M059J (cell line): ENCODE data around the gene ALG14. TPM values are rescaled to one million over a fixed set of nuclear protein-coding genes. Genes with fewer than 3 reads are reported as not detected.
"Not testable (repeated sequence)": the region's sequence is repeated elsewhere in the genome, so short reads cannot be mapped to it uniquely, and the experiment has no call there.

Experiments
- DNase-seq: peaks from one replicate; pipeline ENCODE4 v3.0.0-alpha.2; 2012; ENCODE audit warnings: low read depth
- total RNA-seq: library from RNA; depleted of rRNA; stranded (reverse); fragments of >200 nt; shearing (Covaris generic); gene quantifications from 2 replicates; pipeline ENCODE4 v1.2.3, GENCODE V29; 2014

ALG14 gene
- total RNA-seq, 1 experiment from 2014 or later = 2.1 TPM

DNA sequence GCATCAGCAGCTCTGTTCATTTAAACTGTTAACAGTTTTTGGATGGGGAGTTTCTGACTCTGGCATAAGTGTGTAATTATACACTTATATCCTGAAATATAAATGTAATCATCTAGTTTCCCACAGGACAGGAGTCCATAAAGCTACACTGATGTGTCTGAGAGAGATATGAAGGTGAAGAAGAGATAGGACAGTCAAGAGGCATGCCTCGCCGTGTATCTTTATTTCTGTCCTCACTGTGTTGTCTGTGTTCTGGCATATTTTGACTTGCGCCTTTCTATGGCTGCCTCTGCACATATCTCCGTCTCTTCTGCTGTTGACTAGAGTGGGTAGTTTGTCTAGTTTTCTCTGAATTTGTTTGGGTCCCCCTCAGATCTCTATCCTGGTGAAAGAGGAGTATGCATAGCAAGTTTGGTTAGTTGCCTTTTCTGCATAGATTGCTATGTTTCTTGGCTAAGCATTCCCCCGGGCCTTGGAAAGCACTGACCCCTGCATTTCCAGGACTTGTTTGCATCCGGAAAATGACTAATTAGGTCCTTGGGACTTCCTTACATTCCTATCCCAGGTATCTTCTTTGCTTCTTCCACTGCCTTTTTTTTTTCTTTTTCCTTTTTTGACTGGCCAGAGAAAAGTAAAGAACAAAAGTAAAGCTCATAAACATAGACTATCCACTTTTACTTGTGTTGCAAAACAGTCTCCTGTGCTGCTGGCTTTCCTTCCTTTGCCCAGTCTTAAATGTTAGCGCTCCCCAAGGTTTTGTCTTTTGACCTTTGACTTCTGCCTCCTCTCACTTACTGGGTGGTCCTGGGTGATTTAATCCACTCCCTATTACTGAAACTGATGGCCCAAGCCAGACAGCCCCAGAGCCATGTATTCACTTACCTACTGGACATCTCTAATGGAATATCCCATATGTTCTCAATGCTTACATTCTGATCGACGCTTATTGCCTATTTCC is 118.2 kb downstream of the ALG14 start:
- peak; percentile 28 for DNase-seq

DNA sequence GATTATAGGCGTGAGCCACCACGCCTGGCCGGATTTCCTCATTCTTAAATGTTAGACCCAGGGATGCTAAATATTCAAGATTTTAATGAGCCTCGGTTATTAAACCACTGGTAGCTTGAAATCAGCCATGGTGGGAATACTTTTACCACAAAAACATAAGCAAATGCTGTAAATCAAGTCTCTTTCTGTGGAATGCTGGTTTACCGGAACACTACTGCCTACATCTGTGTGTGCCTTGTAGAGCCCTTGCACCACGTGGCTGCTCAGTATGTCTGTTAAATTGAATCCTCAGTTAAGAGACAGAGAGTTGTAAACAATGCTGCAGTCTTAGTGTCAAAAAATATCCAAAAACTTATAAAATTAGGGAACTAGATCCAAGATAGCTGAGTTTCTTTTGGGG is 119.0 kb downstream of the ALG14 start:
- no peak for DNase-seq

DNA sequence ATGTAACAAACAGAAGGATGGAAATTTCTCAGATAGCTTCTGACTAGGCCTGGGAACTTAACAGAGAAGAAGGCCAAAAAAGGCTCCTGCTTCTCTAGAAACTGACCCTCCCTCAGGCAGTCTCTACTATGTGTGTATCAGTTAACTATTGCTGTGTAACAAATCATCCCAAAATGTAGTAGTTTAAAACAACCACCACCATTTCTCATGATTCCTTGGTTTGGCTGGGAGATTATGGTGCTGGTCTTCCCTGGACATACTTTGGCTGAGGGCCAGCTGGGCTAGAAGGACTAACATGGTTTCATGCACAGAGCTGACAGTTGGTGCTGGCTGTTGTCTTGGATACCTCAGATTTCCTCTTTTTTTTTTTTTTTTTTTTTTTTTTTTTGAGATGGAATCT is 119.6 kb downstream of the ALG14 start:
- DNase-seq = no peak

DNA sequence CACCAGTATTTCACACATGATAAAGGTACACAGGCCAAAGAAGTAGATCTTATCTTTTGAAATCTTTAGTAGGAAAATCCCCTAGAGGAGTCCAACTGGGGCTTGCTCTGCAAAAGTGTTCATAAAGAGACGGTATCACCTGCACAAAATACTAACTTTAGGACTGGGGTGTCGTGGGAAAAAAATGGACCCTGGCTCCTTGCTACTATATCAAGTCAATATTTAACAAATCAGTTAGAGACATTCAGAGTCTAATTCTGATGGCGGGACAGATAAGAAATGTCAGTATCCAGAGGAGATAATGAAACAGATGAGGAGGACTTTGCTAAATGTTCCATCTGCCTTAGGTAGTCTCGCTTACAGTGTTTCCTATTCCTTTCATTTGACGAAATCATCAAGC is 120.2 kb downstream of the ALG14 start:
- DNase-seq = no peak

DNA sequence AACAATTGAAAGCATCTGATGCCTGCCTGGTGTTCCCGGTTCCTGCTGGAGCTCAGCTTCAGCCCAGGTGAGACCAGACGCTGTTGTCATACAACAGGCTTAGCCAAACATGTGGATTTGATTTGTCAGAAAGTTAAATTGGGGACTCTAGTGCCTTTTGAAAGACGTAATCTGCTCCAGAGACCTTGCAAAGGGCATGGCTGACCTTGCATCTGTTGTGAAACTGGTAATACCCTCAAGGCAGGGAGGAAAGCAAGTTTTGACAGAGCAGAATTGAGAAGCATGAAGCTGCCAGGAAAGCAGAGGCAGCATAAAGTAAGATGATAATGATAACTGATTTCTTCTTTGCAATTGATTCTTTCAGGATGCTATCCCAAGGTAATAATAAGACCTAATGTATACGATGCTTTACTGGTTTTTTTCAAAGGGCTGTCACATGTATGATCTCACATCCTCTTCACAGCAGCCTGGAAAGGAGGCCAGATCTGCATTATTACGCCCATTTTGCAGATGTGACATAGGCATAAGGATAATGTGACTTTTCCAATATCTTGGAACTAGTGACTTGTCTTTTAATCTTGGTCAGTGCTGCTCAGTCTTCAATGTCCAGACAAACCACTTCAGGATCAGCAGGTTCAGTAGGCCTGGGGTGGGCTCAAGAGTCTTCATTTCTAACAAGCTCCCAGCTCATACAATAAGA is 121.1 kb downstream of the ALG14 start:
- no peak for DNase-seq

DNA sequence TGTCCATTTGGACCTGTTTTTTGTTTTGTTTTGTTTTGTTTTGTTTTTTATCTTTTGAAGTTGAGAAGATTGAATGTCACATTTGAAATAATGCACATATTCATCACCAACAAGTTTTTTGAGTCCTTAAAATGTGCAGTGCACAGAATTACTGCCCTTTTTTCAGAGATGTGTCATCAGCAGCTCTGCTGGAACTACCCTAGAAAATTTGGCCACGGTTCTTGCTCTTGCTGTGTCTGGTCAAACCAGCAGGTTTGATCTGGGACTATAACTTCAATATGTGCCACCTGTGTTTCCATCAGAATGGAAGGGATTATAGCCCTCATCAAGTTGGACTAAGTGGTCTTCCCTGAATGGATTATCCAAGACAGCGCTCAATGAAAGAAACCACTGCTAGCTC is 121.7 kb downstream of the ALG14 start:
- DNase-seq = no peak

DNA sequence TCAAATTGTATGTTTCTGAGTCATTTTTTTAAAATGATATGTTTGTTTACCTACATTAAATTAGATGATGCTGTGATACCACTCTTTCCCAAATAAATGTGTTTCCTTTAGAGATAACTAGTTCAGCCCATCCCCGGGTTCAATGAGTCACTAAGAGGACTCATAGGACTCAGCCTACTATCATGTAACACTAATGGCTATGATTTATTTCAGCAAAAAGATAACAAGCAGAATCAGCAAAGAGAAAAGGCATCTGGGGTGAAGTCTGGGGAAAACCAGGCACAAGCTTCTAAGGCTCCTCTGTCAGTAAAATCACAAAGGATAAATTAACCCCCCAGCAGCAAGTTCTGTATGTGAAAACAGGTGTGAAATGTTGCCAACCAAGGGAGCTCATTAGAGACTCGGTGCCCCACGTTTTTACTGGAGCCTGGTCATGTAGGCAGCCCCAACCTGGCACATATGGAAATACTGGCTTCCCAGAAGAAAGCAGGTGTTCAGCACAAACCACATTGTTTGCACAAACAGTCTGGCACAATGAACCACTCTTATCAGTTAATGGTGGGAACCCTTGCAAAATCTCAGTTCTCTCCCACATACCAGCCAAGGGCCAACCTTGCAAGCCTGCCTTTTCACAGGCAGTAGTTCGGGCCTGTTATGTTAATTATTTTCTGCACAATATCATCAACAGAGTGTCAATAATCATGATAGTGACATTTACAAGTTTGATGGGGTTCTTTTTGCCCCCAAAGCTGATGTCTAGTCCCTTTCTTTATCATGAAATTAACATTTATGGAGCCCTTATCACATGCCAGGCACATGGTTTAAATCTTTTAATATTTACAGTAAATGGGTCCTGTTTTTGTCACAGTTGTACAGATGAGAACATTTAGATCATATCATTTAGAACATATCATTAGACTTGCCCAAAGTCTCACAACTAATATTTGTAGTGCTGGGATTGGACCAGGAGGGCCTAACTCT is 122.8 kb downstream of the ALG14 start:
- DNase-seq = peak; percentile 79

DNA sequence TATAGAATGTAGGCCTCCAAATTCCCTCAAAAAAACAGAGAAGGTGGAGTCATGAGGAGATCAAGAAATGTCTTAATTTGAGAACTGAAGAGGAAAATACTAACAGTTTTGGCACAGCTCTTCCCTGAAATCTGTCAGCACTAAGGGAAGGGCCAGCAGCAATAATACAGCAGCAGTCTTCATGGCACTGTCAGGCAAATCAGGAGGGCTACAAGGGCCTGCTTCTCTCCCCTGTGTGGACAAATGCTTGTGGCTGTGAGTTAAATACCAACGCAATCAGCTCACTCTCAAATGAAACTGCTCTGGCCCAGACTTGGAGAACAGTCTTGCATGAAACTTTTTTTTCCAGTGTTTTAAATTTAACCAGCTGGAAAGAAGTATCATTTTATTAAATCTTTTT is 125.3 kb downstream of the ALG14 start:
- peak; percentile 39 for DNase-seq

DNA sequence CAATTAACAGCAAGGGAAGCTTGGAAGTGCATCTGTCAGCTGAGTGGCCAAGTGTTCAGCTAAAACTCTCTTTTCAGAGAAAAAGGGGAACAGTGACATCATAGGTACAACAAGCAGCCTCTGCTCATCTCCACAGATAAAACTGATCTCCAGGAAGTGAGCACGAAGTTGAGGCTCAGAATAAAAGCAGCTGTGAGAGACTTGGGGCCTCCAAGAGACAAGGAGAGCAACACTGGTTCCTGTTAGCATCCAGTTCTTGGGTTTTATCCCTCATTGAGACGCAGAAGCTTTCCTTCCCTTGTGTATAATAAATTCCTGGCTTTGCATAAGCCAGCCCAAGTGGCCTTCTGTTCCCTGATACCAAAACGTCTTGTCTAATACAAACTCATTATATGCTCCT is 125.9 kb downstream of the ALG14 start:
- DNase-seq = no peak

DNA sequence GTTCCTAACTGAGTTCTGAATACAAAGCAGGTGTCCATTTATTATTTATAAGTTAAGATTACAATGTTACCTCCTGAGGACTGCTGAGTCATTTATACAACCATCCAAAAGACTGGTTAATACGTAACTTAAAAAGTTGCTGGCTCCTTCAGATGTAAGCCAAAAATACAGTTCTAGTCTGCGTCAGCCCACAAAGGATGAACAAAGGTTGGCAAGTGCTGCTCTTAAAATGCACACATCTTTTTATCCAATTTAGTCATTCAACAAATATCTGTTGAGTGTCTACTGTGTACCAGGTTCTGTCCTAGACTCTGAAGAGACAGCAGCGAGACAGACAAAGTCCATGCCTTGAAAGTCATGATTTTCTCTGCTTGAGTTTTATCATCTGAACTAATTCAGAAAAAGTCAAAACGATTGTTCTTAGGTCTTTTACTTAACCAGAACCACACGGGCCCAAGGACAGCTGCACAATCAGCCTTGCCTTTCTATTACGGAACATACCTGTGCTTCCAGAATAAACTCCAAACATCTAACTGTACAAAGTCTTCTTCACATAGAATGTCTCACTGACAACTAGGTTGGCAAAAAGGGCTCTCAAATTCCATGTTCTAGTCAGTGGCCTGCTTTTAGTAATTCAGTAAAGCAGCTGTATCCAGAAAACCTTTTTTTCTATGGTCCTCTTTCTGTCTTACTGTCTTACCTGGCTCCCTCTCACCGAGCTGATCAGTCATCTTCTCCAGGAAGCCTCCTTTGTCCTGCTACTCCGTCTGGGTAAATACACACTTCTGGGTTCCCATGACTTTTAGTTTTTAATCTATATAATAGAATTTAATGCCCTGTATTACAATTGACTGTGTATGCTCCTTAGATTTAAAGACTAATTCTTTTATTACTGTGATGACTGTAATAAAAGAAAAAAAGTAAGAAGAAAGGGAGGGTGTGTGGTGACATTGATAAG is 130.3 kb downstream of the ALG14 start:
- DNase-seq = no peak

DNA sequence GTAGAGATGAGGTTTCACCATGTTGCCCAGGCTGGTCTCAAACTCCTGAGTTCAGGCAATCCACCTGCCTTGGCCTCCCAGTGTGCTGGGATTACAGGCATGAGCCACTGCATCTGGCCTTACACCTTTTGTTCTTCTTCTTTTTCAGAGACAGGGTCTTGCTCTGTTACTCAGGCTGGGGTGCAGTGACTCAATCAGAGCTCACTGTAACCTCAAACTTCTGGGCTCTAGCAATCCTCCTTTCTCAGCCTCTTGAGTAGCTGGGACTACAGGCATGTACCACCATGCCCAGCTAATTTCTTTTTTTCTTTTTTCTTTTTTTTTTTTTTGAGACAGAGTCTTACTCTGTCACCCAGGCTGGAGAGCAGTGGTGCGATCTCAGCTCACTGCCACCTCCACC is 131.3 kb downstream of the ALG14 start:
- not testable (repeated sequence) for DNase-seq

DNA sequence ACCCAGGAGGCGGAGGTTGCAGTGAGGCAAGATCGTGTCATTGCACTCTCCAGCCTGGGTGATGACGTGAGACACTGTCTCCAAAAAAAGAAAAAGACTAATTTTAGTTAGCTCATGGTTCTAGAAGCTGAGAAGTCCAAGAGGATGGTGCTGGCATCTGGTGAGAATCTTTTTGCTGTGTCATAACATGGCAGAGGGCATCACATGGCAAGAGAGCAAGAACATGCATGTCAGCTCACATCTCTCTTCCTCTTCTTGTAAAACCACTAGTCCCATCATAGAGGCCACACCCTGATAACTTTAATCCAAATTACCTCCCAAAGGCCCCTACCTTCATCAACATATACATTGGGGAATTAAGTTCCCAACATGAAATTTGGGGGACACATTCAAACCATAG is 132.0 kb downstream of the ALG14 start:
- DNase-seq = no peak

DNA sequence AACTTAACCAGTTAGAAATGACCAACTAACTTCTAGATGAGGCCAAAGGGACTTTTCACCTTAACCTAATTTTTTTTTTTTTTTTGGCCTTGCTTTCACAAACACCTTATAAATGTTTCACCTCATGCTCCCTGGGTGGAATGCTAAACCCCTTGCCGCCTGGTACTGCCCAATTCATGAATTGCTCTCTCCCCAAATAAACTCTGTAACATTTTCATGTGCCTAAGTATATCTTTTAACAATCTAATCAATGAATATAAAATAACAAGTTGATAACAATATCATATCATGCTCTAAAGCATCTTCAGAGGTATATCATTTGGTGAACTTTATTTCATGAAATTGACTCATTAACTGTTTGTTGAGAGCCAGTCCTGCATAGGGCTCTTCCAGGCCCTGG is 134.9 kb downstream of the ALG14 start:
- no peak for DNase-seq

DNA sequence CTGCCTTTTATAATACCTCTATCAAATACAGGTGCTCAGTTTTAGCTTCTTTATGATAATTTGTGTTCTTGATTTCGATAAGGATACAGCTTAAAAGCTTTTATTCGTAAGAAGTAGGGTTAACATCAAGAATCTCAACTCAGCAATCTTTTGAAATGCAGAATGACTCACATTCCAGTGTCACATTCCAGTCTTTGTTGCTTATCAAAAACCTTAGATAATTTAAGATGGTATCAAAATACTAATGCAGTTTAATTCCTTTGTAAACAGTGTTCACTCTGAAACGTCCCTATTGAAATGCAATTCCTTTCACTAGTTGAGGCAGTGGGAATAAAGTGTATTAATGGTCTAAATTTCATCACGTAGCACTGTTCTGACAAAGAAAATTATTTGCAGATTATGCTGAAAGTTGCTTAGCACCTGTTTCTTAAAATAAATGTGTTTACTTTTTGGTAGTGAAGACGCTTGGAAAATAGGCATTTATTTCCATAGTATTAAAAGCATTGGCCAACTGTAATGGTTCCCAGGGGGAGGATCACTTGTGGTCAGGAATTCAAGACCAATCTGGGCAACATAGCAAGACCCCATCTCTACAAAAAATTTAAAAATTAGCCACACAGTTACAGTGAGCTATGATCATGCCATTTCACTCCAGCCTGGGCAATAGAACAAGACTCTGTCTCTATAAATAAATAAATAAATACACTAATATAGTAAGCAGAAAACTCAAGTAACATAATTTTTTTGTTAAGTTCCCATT is 135.7 kb downstream of the ALG14 start:
- peak; percentile 55 for DNase-seq

DNA sequence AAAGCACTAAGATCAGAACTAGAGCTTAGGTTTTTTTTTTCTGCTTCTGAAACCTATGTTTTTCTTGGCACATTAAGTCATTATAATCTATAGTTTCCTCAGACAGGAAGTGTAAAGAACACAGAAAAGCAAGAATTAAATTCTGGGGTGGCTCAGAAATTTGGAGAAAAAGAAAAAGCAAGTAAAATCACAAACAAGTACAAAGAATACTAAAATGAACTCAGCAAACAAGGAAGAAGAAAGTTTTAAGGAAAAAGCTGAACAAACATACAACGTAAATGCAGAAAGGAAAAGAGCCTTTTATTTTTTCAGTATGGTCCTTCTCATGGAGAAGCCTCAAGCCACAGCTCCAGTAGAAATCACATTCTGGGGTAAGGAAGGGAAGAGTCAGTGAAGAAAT is 137.3 kb downstream of the ALG14 start:
- no peak for DNase-seq

DNA sequence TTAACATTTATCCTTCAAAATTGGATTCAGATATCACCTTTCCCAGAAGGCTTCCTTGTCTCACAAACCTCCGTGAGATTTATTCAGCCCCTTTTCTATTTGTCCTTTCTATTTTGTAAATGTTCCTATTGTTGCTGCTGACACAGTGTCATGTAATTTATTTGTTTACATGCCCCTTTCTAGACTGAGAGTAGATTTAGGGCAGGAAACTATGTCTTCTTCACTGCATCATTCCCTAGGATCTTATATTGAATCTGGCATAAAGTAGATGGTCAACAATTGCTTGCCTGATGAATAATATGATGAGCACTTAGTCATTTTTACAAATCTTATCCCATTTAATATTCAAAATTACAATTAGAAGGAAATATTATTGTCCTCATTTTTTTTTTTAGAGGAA is 137.7 kb downstream of the ALG14 start:
- no peak for DNase-seq

DNA sequence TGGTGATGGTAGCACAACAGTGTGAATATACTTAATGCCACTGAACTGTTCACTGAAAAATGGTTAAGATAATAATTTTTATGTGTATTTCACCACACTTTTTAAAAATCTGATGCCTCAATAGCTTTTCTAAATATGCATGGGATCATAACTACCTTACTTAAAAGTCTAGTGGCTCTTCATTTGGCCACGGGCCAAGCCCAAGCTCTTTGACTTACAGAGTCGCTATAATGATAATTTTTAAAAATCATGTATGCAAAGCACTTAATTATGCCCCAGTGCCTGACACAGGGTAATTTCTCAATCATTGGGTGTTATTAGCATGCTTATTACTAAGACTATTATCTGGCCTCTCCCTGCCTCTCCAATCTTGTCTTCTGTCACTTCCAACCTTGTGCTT is 138.2 kb downstream of the ALG14 start:
- DNase-seq = no peak

DNA sequence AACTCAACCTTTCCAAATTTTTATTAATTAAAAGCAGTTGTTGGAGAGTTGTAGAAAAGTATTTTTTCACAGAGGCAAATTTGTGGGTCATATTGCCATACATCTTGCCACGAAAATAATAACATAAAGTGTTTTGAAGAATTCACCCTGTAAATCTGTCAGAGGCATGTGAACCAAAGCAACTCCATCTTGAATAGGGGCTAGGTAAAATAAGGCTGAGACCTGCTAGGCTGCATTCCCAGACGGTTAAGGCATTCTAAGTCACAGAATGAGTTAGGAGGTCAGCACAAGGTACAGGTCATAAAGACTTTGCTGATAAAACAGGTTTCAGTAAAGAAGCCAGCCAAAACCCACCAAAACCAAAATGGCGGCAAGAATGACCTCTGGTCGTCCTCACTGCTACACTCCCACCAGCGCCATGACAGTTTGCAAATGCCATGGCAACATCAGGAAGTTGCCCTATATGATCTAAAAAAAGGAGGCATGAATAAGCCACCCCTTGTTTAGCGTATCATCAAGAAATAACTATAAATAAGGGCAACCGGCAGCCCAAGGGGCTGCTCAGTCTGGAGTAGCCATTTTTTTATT is 141.4 kb downstream of the ALG14 start:
- DNase-seq = no peak

DNA sequence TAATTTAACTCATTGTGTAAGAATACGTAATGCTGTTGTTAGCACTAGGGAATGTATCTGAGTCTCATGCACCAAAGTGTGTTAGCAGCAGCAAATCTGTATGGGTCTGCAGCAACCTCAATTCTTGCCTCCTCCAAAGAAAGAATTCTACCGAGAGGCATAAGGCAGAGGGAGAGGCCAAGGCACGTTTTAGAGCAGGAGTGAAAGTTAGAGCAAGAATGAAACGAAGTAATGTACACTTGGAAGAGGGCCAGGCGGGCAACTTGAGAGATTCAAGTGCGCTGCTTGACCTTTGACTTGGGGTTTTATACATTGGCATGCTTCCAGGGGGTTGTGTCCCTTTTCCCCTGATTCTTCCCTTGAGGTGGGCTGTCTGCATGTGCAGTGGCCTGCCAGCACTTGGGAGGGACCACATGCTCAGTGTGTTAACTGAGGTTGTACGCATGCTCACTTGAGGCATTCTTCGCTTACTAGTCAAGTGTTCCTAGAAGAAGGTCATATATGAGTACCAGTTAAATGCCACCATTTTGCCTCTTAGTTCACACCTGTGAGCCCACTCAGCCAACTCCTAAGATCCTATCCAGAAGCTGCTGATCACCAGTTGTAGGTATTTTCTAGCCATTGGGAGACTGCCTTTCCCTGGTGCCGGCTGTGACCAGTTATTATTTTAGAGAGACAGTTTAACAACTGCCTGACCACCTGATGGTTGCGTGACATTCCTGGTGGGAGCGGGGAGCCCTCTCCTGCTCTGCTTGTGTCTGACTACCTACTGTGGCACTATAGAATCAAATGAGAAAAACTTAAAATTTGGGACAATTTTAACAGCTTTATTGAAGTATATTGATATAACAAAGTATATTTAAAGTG is 143.2 kb downstream of the ALG14 start:
- DNase-seq = no peak
